ENCODE data around the gene ZNF385A. TPM values are rescaled to one million over a fixed set of nuclear protein-coding genes. Genes with fewer than 3 reads are reported as not detected.

Gene ZNF385A
- total RNA-seq, 1 experiment from 2014 or later, result 9.5 TPM

GRCh38 chr12:54381136-54381535 is 3.4 kb downstream of the ZNF385A start:
- Mint-ChIP-seq H3K27me3 (ENCODE audit: unreplicated experiment) (no peaks in the 10 kb centered on the region), H3K4me3 (ENCODE audit: low read depth, unreplicated experiment) (no peak overlapping the region), H3K4me1 (ENCODE audit: low read depth, unreplicated experiment) (peaks cover 21% of the 10 kb centered on the region), H3K9me3 (ENCODE audit: low read depth, unreplicated experiment) (no peaks in the 10 kb centered on the region), H3K27ac (ENCODE audit: unreplicated experiment) (peak overlapping the region; percentile 1), H3K36me3 (ENCODE audit: insufficient read depth, unreplicated experiment) (peaks cover 11% of the 10 kb centered on the region)
- TF ChIP-seq CTCF (IDR thresholded peaks at IDR 0.05; ENCODE audit: unreplicated experiment), result no peak
- intact Hi-C loops (cut with micrococcal nuclease; ENCODE audit: unreplicated experiment), result no loop called here
- no TSS peak for BruUV-seq (replicated peaks)
- no peak for DNase-seq
- CTCF ChIA-PET, result interaction anchor here (0.8 to 3.6 kb wide), 3 partner anchors 13 to 22 kb away, joined by 3 to 14 read pairs (median 14); no protein-coding TSS in a partner anchor

GRCh38 chr12:54379398-54380201 is 4.9 kb downstream of the ZNF385A start:
- peaks cover 11% of the 10 kb centered on the region for H3K36me3 Mint-ChIP-seq (ENCODE audit: insufficient read depth, unreplicated experiment)
- intact Hi-C loops (cut with micrococcal nuclease; ENCODE audit: unreplicated experiment), result loop anchor here (1.0 kb wide), 1 partner anchor 9 kb away; no protein-coding TSS in a partner anchor
- peak overlapping the region; percentile 73 for H3K4me3 Mint-ChIP-seq (ENCODE audit: low read depth, unreplicated experiment)
- H3K27me3 Mint-ChIP-seq (ENCODE audit: unreplicated experiment), result no peaks in the 10 kb centered on the region
- CTCF ChIA-PET, result interaction anchor here (0.6 to 3.6 kb wide), 13 partner anchors 8 to 384 kb away, joined by 3 to 34 read pairs (median 6); partner anchors contain the start of genes CBX5 and HNRNPA1
- H3K27ac Mint-ChIP-seq (ENCODE audit: unreplicated experiment), result no peak overlapping the region
- peak; percentile 100 for TF ChIP-seq CTCF (IDR thresholded peaks at IDR 0.05; ENCODE audit: unreplicated experiment)
- H3K9me3 Mint-ChIP-seq (ENCODE audit: low read depth, unreplicated experiment), result no peaks in the 10 kb centered on the region
- H3K4me1 Mint-ChIP-seq (ENCODE audit: low read depth, unreplicated experiment), result peaks cover 25% of the 10 kb centered on the region
- peak; percentile 98 for DNase-seq
- BruUV-seq (replicated peaks), result no TSS peak

- Mint-ChIP-seq H3K36me3 (ENCODE audit: insufficient read depth, unreplicated experiment) (peaks cover 11% of the 10 kb centered on the region), H3K4me3 (ENCODE audit: low read depth, unreplicated experiment) (peak overlapping the region; percentile 73), H3K27ac (ENCODE audit: unreplicated experiment) (peak overlapping the region; percentile 65), H3K27me3 (ENCODE audit: unreplicated experiment) (no peaks in the 10 kb centered on the region), H3K4me1 (ENCODE audit: low read depth, unreplicated experiment) (peaks cover 32% of the 10 kb centered on the region), H3K9me3 (ENCODE audit: low read depth, unreplicated experiment) (no peaks in the 10 kb centered on the region)
- TF ChIP-seq CTCF (IDR thresholded peaks at IDR 0.05; ENCODE audit: unreplicated experiment), result no peak
- BruUV-seq (replicated peaks), result no TSS peak
- peak; percentile 83 for DNase-seq
- intact Hi-C loops (cut with micrococcal nuclease; ENCODE audit: unreplicated experiment), result loop anchor here (1.0 kb wide), 1 partner anchor 9 kb away; no protein-coding TSS in a partner anchor
- CTCF ChIA-PET, result interaction anchor here (0.6 to 3.6 kb wide), 13 partner anchors 8 to 383 kb away, joined by 3 to 34 read pairs (median 6); partner anchors contain the start of genes CBX5, COPZ1 and HNRNPA1
These were observed 5.6 kb downstream of the ZNF385A start for GRCh38 chr12:54378796-54379397.

GRCh38 chr12:54377797-54378515 is 6.6 kb downstream of the ZNF385A start:
- no peak for TF ChIP-seq CTCF (IDR thresholded peaks at IDR 0.05; ENCODE audit: unreplicated experiment)
- CTCF ChIA-PET, result interaction anchor here (1.5 to 3.6 kb wide), 2 partner anchors 21 to 126 kb away, joined by 8 to 14 read pairs; no protein-coding TSS in a partner anchor
- no peak for DNase-seq
- no peaks in the 10 kb centered on the region for H3K27me3 Mint-ChIP-seq (ENCODE audit: unreplicated experiment)
- BruUV-seq (replicated peaks), result no TSS peak
- peaks cover 19% of the 10 kb centered on the region for H3K36me3 Mint-ChIP-seq (ENCODE audit: insufficient read depth, unreplicated experiment)
- H3K4me3 Mint-ChIP-seq (ENCODE audit: low read depth, unreplicated experiment), result peak overlapping the region; percentile 73
- no peaks in the 10 kb centered on the region for H3K9me3 Mint-ChIP-seq (ENCODE audit: low read depth, unreplicated experiment)
- peak overlapping the region; percentile 65 for H3K27ac Mint-ChIP-seq (ENCODE audit: unreplicated experiment)
- intact Hi-C loops (cut with micrococcal nuclease; ENCODE audit: unreplicated experiment), result no loop called here
- H3K4me1 Mint-ChIP-seq (ENCODE audit: low read depth, unreplicated experiment), result peaks cover 42% of the 10 kb centered on the region
